NCI-H2171 treated with DMSO at 0.1 percent for 48 hours (cell line): Measurements from ENCODE around the gene STON2.

ENCODE experiments used
- DNase-seq: peaks from one replicate; lab custom pipeline; 2025; lab: John Stamatoyannopoulos, UW

Gene STON2

DNA sequence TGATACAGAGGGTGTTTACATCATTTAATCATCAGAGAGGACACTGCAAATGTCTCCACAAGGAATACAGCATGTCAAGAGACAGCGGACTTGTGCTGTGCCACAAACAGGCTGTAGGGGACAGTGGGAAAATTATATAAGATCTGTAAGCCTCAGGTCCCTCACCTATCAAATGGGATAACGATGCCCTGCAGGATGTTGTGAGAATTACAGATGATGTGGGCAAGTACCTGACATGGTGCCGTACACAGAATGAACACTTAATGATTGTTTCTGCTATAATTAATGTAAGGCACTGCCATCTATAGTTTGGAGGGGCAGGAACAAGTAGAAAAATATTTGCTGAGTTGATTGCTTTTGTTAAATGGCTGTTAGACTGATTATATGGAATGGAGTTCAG is 97.5 kb downstream of the STON2 start:
- no peak for DNase-seq

DNA sequence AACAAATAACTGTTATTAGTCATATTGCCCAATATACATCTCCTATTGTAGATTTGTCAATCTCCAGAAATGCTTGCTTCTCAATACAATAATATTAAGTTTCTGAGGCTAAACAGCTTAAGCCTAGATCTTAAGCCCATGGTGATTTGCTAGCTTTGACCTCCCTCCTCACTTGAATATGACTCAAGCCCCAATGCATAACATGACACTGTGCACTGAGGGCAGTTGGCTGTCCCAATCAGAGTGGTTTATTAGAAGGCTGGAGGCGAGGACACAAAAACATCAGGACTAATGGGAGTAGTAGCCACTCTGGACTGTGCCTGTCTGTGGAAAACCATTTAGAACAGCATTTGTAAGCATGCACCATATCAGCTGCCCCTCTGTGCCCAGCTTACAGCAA is 98.3 kb downstream of the STON2 start:
- no peak for DNase-seq

DNA sequence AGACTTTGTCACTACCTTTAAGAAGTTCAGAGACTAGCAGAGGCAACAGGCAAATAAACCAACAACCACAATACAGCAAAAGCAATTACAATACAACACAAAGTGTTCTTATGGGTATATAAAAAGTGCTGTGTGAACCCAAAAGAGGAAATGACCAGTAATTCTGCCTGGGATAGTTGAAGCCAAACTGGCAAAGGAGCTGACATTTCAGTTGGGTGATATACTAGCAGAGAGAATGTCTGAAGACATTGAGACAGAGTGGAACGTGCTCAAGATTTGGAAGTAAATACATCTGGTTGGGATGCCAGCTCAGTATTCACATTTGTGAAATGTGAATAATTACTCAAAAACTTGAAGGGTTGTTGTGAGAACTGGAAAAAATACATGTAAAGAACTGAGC is 98.8 kb downstream of the STON2 start:
- DNase-seq, result no peak

DNA sequence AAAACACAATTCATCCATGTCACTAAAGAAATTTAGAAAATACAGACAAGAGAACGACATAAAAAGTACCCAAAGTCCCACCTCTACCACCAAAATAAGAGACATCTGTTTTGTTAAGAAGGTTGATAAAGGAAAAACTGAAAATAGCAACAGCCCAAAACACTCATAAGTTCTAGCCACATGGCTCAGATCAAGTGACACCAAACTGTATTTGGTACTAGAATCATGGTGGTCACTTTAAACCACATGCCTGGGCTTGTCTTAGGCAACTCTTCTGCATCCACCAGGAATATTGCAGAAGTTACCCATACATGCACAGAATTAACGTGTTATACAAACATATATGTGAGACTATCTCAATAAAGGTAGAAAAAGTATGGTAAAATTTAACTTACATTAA is 101.2 kb downstream of the STON2 start:
- peak; percentile 72 for DNase-seq

DNA sequence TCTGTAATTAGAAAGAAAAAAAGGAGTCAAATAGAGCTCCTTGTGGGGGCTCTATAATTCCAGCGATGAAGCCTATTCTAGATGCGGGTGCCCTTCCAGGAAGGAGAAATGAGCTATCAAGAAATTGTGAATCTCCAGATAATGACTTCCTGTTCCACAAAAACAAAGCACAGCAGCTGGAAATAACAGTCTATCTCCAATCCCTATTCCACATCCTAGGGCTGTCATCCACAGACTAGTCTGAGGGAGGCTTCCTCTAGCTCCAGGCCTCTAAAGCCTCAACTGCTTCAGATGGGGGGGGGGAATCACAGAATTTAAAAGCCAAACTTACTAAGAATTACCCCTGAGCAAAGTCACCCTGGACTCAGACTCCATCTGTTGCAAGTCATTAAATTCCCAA is 102.0 kb downstream of the STON2 start:
- peak; percentile 99 for DNase-seq

DNA sequence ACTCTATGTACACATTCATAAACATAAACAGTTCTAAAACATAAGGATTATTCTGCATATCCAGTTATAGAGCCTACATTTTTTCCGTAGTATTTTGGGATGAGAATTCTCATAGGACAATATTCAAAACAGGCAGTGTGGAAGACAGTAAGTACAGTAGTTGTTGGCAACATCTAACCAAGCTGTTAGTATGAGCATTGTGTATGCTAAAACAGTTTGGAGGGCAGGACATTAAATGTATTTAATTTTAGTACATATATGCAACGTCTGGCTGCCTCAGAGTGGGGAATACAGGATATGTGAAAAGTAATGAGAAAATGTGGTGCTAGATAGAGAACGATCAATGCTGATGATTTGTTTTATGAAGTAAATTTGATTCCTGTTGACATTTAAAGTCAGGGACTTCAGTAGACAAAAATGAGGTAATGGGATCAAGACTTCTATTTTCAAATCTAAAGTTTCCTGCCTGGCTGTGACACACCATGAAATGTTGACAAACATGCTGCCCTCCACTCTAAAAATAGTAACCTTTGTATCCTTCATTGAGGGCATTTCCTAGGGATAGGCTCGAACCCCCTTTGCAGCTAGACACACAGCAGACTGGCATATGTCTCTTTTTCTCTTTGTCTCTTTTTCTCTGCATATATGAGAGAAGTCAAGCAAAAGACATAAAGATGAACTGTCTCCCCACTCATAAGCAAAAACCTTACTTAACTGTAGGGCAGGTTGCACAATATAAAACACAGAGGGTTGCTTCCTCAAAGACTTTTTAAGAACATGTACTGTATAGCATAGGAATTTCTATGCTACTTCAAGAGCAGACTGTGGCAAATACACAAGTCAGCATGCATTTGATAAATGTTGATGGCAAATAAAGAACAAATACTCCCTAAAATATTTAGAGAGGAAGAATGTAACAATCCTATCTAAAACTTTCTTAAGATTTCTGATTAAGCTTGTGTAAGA is 103.9 kb downstream of the STON2 start:
- no peak for DNase-seq

DNA sequence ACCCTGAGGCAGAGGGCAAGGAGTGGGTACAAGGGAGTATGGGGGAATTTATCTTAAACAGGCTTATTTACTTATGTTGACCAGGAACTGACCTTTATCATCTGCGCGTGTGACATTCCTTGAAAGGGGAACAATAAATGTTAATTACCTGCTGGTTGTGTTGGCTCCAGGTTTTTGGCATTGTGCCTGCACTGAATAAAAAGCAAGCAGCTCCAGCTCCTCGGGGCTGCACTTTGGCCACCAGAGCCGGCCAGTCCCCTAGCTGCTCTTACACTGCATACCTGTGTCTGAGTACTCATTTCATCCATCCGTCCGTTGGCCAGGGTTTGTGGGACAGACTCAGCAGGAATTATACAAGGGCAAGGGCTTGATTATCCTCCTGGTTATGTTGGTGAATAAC is 110.6 kb downstream of the STON2 start:
- no peak for DNase-seq

DNA sequence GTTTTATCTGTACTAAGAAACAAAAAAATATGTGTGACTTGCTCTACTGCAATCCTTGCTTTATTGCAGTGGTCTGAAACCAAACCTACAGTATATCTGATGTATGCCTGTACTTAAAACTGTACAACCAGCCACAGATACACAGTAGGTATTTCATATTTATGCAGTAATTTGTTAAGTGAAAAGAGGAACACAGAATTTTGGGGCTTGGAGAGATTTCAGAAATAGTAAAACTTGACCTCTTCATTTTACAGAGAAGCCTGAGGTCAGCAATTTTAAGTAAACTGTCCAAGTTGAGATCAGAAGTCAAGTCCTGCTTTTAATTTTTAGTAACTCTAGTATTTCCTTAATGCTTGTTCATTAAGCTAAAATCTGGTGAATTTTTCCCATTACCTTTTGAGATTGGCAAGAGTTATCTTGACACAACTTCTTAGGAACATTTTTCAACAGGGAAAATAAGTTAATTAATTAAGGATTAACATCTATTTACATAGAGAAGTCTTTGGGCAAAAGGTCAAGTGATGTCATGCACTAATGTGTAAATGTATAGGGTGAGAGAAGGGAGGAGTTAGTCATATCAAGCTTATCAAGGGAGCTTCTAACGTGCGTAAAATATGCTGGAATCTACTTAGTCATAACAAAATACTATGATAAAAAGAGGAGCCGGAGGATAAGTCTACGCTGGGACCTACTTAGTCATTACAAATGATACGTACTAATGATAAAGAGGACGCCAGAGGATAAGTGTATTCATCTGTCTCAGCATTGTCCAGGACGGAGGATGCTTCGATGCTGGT is 113.4 kb downstream of the STON2 start:
- no peak for DNase-seq

DNA sequence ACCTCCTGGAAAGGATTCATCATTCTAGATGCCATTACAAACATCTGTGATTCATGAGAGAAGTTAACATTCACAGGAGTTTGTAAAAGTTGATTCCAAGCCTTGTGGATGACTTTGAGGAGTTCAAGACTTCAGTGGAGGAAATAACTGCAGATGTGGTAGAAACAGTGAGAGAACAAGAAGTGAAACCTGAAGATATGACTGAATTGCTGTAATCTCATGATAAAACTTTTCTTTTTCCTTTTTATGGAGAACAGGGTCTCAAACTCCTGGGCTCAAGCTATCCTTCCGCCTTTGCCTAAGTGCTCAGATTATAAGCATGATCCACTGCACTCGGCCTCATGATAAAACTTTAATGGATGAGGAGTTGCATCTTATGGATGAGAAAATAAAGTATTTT is 114.9 kb downstream of the STON2 start:
- DNase-seq, result no peak

DNA sequence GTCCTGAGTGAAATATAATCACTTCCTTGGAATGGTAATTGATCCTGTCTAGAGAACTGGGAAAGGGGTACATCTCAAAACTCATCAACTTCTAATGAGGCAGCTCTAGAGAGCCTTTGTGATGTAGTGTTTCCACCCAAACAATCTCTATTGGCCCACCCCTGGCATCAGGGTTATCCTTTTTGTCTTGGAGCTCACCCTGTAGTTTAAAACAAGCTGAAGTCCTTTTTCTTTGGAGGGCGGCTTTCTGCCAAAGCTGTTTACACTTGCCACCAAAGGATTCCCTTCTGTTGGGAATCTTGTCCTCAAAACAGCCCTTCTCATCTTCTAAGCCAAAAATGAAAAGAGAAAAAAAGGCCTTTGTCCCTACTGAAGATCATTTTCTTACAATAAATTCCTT is 118.8 kb downstream of the STON2 start:
- DNase-seq, result no peak

DNA sequence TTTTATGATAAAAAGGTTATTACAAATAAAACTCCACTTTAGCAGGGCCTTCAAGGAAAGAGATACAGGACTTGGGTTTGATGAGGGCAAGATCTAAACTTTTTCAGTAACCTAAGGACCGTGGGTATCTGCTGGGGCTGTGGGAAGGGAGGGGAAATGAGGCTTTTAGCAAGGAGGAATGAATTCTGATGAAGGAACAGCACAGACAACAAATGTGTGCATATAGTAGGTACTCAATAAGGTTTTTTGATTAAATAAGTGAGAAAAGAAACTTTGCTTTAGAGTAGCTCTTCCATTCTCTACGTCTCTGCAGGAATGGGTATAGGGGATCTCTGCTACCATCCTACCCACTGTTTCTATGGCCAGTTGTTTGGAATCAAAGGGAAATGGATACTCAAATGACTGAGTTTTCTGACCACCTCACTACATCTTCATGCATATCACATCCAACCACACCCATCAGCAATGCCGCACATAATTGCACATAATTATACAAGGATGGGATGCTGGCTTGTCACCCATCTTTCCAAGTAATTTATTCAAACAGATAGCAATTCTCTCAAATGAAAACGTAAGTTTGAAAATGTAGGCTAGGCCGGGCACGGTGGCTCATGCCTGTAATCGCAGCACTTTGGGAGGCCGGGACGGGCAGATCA is 119.9 kb downstream of the STON2 start:
- no peak for DNase-seq

DNA sequence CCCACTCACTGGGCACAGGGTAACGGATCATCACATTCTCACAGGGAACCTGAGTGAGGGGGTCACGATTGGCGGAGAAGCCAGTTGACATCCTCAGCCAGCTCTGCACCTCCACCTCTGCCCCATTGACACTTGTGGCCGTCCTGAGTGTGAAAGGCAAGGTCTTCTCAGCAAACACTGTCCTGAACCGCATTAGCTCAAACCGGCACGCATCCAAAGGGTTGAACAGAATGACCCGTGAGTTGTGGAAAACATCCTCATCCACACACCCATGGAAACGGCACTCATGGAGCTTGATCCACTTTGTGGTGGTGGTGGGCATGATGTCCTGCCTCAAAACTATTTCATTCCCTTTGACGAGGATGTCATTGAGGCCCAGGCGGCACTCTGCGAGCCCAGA is 123.0 kb downstream of the STON2 start:
- no peak for DNase-seq

DNA sequence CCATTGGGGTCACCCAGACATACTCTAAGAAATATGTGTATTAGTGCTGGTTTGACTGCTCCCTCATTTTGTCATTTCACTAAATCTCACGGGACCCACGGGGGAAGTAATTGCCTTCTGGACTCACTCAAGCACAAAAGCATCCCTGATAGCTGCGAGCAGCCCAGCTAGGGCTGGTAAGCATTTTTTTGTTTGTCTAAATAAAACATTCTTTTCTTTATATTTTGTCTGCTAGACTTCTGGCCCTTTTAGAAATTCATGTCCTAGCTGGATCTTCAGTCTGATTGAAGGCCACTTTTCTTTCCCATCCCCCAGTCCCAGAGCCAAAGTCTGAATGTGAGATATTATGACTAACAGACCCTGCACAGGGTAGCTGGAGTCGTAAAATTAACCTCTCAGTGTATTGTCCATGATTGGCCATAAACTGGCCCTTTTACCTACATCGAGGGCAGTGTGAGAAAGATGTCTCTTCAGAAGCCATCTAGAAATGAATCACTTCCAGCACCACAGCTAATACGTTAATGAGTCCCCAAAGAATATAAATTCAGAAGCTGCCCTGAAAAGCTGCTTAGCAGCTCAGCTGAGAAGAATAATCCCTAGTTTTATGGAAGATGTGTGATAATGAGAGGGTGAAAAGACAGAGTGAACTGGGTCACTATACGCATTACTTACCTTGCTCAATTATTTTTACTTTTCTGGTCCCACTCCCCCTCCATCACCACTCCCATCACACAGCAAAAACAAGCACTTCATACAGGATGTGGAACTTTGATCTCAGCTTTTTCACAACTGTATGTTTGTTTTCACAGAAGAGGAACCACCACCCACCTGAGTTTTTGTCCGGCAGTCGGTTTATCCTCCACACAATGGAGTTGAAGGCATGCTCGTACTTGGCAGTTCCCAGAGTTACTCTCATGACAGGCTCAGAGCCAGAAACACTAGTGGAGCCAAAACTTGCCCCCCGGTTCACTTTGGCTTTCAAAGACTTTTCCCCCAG is 123.8 kb downstream of the STON2 start:
- peak; percentile 89 for DNase-seq

DNA sequence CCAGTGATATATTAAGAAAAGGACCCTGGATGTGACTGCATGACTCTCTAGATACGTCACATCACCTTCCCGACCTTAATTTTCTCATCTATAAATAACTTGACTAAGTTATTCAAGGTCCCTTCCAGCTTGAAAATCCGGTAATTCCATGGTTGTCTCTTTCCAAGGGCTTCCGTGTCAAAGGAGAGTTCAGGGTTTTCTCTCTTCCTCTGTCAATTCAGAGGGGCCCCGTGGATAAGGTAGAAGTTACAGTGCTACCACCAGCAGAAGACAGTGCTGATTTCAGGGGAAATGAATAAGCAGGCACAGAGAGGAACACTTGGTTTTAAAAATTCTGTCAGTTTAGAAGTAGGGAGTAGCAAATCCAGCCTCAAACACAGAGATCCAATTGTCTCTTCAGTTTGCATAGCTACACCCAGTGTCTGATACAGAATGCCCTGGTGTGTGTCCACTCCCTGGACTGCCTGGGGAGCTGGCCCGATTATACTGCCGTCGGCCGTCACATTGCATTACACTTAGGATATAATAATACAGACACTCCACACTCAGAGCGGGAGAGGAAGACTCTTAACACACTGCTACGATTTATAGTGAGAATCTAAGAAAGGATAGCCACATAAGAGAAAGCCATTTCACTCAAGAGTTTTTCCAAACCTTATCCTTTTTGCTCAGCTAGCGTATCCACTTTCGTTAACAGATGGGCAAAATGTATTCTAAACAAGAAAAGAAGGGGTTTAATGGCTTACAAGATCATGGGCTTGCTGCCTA is 124.6 kb downstream of the STON2 start:
- no peak for DNase-seq

DNA sequence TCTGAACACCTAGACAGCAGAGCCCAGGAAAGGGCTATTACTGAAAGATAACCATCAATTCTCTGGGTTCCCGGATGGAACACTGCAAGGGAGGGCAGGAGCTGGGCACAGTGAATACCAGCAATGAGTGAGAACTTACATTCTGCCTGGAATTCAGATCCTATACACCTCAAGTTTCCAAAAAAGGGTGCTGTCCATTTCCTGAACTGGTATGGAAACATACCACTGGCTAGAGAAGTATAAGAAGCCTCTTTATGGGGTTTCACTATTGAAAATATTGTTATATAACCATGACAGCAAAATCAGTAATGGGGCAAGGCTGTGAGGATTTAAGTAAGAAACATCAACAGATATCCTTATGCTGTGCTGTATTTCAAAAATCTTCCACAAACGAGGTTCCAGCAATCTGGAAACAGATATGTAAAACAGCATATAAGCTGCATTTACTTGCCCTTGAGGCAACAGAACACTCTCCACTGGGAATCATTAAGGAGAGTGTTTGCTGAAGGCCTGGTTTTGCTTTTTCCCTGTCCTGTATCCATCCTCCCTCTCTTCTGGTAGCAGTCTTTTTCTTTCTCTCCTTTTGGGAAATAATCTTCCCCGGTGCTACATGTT is 126.1 kb downstream of the STON2 start:
- DNase-seq, result no peak

DNA sequence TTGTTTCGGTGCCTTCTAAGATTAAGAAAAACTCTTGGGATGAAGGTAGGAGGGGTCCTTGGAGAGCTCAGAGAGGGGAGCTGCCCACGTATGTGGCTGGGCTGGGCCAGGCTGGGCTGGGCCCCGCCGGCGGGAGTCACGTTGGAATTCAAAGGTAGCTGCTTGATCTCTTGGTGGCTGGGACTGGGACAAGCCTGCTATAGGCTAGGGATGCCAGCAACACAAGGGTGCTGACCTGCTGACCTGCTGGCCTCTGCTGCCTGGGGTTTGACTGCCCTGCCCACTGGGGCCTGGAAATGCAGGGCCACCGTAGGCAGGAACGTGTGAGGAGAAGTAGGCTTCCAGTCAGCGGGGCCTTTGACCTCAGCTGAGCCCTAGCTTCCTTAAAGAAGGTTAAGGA is 126.6 kb downstream of the STON2 start:
- no peak for DNase-seq

DNA sequence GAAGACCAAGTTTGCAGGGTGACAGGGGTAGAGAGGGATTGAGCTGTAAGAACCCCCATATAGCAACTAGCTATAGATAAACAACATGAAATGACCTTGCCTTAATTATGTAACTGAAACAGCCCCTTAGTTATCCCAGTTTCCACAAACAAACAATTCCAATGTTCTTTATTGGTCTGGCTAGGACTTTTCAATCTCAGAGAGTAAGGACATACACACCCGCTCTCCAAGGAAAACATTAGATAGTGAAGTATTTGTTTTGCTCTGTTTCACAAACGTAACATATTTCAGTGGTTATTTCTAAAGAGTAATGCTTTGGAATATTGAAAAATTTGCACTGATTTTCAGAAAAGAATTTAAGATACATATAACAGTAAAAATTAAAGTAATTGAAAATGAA is 127.8 kb downstream of the STON2 start:
- no peak for DNase-seq

DNA sequence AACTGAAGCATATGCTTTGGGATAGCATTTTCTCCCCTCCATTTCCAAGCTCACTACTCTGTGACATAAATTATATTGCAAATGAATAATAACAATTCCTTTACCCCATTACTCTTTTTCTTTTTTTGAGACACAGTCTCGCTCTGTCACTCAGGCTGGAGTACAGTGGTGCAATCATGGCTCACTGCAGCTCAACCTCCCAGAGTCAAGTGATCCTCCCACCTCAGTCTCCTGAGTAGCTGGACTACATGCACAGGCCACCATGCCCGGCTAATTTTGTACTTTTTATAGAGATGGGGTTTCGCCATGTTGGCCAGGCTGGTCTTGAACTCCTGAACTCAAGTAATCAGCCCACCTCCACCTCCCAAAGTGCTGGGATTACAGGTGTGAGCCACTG is 130.1 kb downstream of the STON2 start:
- no peak for DNase-seq

DNA sequence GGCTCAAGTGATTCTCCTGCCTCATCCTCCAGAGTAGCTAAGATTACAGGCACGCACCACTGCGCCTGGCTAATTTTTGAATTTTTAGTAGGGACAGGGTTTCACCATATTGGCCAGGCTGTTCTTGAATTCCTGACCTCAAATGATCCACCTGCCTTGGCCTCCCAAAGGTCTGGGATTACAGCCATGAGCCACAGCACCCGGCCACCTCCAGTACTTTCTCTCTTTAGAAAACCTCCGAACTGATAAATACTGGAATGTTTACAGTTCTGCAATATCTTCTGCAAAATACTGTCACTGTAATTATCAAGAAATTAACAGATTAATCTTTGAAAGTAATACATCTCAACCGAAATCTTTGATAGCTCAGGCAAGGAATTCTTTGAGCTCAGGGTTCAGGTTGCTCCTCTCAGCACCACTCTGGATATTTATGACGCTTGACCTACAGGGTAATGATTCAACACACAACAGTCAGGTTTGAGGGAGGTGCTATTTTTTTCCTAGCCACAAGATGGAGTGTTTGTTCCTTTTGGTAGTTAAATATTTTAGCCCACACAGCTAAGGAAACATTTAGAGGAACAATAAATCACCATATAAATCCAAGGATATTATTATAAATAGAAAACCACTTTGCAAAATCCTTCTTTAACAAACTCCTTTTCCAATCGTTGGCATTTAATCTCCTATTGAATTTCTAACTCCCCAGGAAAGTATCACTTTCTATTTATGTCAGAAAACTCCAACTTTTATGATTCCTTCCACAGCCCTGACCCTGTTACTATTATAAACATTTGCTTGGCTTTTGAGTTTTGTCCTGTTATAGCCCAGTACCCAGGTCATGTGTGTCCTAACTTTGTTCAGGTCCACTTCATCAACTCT is 130.8 kb downstream of the STON2 start:
- peak; percentile 83 for DNase-seq
